ENCODE data around the gene SNAI3. TPM values are rescaled to one million over a fixed set of nuclear protein-coding genes. Genes with fewer than 3 reads are reported as not detected.
A peak's percentile ranks its signal among the peaks of the same experiment; 100 is the strongest.

SNAI3 gene
- total RNA-seq, 2 donors from 2014 or later, result 0.25 to 0.40 TPM

- Histone ChIP-seq H3K36me3 (no peaks in the 10 kb centered on the region), H3K9me3 (no peaks in the 10 kb centered on the region), H3K27me3 (peaks cover 7% of the 10 kb centered on the region), H3K27ac (no peak overlapping the region), H3K9ac (ENCODE audit: low read depth in 2 of 2, low read length in 2 of 2) (peak overlapping the region; percentile 40 to 46), H3K4me1 (peaks cover 13% of the 10 kb centered on the region), H3K4me3 (peak overlapping the region; percentile 56)
- DNase-seq, result no peak
- TF ChIP-seq CTCF (IDR thresholded peaks at IDR 0.05), result peak; percentile 24
- intact Hi-C loops (cut with DNase I), result no loop called here
Measured at GRCh38 chr16:88685156-88686061, 898 bp downstream of the SNAI3 start.

GRCh38 chr16:88684569-88685155 is 1.6 kb downstream of the SNAI3 start:
- H3K4me1 ChIP-seq, result peaks cover 13% of the 10 kb centered on the region
- no peak overlapping the region for H3K27ac ChIP-seq
- no peak for TF ChIP-seq CTCF (IDR thresholded peaks at IDR 0.05)
- no peak for DNase-seq
- no peak overlapping the region for H3K4me3 ChIP-seq
- peak overlapping the region in 1 of 2 donors; percentile 40 for H3K9ac ChIP-seq (ENCODE audit: low read depth in 2 of 2, low read length in 2 of 2)
- H3K27me3 ChIP-seq, result peaks cover 7% of the 10 kb centered on the region
- H3K9me3 ChIP-seq, result no peaks in the 10 kb centered on the region
- no peaks in the 10 kb centered on the region for H3K36me3 ChIP-seq
- intact Hi-C loops (cut with DNase I), result no loop called here

- Histone ChIP-seq H3K4me3 (no peak overlapping the region), H3K27ac (peak overlapping the region; percentile 68), H3K27me3 (peaks cover 15% of the 10 kb centered on the region), H3K36me3 (no peaks in the 10 kb centered on the region), H3K9ac (ENCODE audit: low read depth in 2 of 2, low read length in 2 of 2) (peak overlapping the region in 1 of 2 donors; percentile 46), H3K4me1 (peaks cover 8% of the 10 kb centered on the region), H3K9me3 (no peaks in the 10 kb centered on the region)
- no peak for DNase-seq
- intact Hi-C loops (cut with DNase I), result no loop called here
- TF ChIP-seq CTCF (IDR thresholded peaks at IDR 0.05), result no peak
Measured at GRCh38 chr16:88681709-88682451, 4.4 kb downstream of the SNAI3 start.

GRCh38 chr16:88681084-88681680 is 5.1 kb downstream of the SNAI3 start:
- H3K27me3 ChIP-seq, result peaks cover 15% of the 10 kb centered on the region
- intact Hi-C loops (cut with DNase I), result no loop called here
- H3K9me3 ChIP-seq, result no peaks in the 10 kb centered on the region
- peak overlapping the region in 1 of 2 donors; percentile 30 for H3K9ac ChIP-seq (ENCODE audit: low read depth in 2 of 2, low read length in 2 of 2)
- H3K4me3 ChIP-seq, result no peak overlapping the region
- H3K36me3 ChIP-seq, result no peaks in the 10 kb centered on the region
- H3K4me1 ChIP-seq, result peaks cover 4% of the 10 kb centered on the region
- TF ChIP-seq CTCF (IDR thresholded peaks at IDR 0.05), result peak; percentile 54
- peak; percentile 61 for DNase-seq
- peak overlapping the region; percentile 68 for H3K27ac ChIP-seq

- no peak overlapping the region for H3K4me3 ChIP-seq
- H3K9ac ChIP-seq (ENCODE audit: low read depth in 2 of 2, low read length in 2 of 2), result no peak overlapping the region
- H3K27ac ChIP-seq, result no peak overlapping the region
- H3K36me3 ChIP-seq, result no peaks in the 10 kb centered on the region
- H3K9me3 ChIP-seq, result no peaks in the 10 kb centered on the region
- peaks cover 4% of the 10 kb centered on the region for H3K4me1 ChIP-seq
- intact Hi-C loops (cut with DNase I), result no loop called here
- H3K27me3 ChIP-seq, result peaks cover 14% of the 10 kb centered on the region
- DNase-seq, result no peak
- no peak for TF ChIP-seq CTCF (IDR thresholded peaks at IDR 0.05)
Measured at GRCh38 chr16:88680554-88681083, 5.7 kb downstream of the SNAI3 start.

Data from colonic mucosa (tissue), 4 donors.